ENCODE data around the gene CAB39L. TPM values are rescaled to one million over a fixed set of nuclear protein-coding genes. Genes with fewer than 3 reads are reported as not detected.

CAB39L gene
- total RNA-seq, 1 donor from 2014 or later, result 13.3 TPM

GRCh38 chr13:49441846-49442245 is 2.0 kb downstream of the CAB39L start:
- no peaks in the 10 kb centered on the region for H3K9me3 Mint-ChIP-seq
- no peak overlapping the region for H3K4me3 Mint-ChIP-seq
- DNase-seq (ENCODE audit: low spot score in 2 of 2, unreplicated experiment in 2 of 2), result no peak
- H3K4me1 Mint-ChIP-seq, result peaks cover 20% of the 10 kb centered on the region
- no peaks in the 10 kb centered on the region for H3K27me3 Mint-ChIP-seq (ENCODE audit: low read depth)
- H3K27ac Mint-ChIP-seq, result no peak overlapping the region
- TF ChIP-seq CTCF (IDR thresholded peaks at IDR 0.05; ENCODE audit: unreplicated experiment), result no peak
- no peaks in the 10 kb centered on the region for H3K36me3 Mint-ChIP-seq

- H3K4me3 Mint-ChIP-seq, result no peak overlapping the region
Measured at GRCh38 chr13:49441312-49441711, 2.6 kb downstream of the CAB39L start.

GRCh38 chr13:49439609-49440008 is 4.3 kb downstream of the CAB39L start:
- H3K36me3 Mint-ChIP-seq, result no peaks in the 10 kb centered on the region
- peaks cover 10% of the 10 kb centered on the region for H3K4me1 Mint-ChIP-seq
- no peaks in the 10 kb centered on the region for H3K9me3 Mint-ChIP-seq
- H3K27me3 Mint-ChIP-seq (ENCODE audit: low read depth), result no peaks in the 10 kb centered on the region
- no peak overlapping the region for H3K27ac Mint-ChIP-seq
- H3K4me3 Mint-ChIP-seq, result no peak overlapping the region
- no peak for DNase-seq (ENCODE audit: low spot score in 2 of 2, unreplicated experiment in 2 of 2)
- TF ChIP-seq CTCF (IDR thresholded peaks at IDR 0.05; ENCODE audit: unreplicated experiment), result no peak

More at GRCh38 chr13:49441312-49441711, 2.6 kb downstream of the CAB39L start:
- Mint-ChIP-seq H3K27me3 (ENCODE audit: low read depth) (no peaks in the 10 kb centered on the region), H3K4me1 (peaks cover 20% of the 10 kb centered on the region), H3K36me3 (no peaks in the 10 kb centered on the region), H3K27ac (no peak overlapping the region), H3K9me3 (no peaks in the 10 kb centered on the region)
- TF ChIP-seq CTCF (IDR thresholded peaks at IDR 0.05; ENCODE audit: unreplicated experiment), result no peak
- no peak for DNase-seq (ENCODE audit: low spot score in 2 of 2, unreplicated experiment in 2 of 2)

GRCh38 chr13:49437705-49438104 is 6.2 kb downstream of the CAB39L start:
- no peak overlapping the region for H3K4me3 Mint-ChIP-seq
- no peaks in the 10 kb centered on the region for H3K36me3 Mint-ChIP-seq
- no peaks in the 10 kb centered on the region for H3K9me3 Mint-ChIP-seq
- DNase-seq (ENCODE audit: low spot score in 2 of 2, unreplicated experiment in 2 of 2), result no peak
- H3K27ac Mint-ChIP-seq, result no peak overlapping the region
- H3K4me1 Mint-ChIP-seq, result no peaks in the 10 kb centered on the region
- H3K27me3 Mint-ChIP-seq (ENCODE audit: low read depth), result no peaks in the 10 kb centered on the region
- TF ChIP-seq CTCF (IDR thresholded peaks at IDR 0.05; ENCODE audit: unreplicated experiment), result no peak

- no peak for DNase-seq (ENCODE audit: low spot score in 2 of 2, unreplicated experiment in 2 of 2)
- Mint-ChIP-seq H3K4me1 (no peaks in the 10 kb centered on the region), H3K27me3 (ENCODE audit: low read depth) (no peaks in the 10 kb centered on the region), H3K4me3 (no peak overlapping the region), H3K9me3 (no peaks in the 10 kb centered on the region), H3K36me3 (peaks cover 3% of the 10 kb centered on the region), H3K27ac (no peak overlapping the region)
- no peak for TF ChIP-seq CTCF (IDR thresholded peaks at IDR 0.05; ENCODE audit: unreplicated experiment)
Measured at GRCh38 chr13:49436890-49437289, 7.0 kb downstream of the CAB39L start.

- no peaks in the 10 kb centered on the region for H3K4me1 Mint-ChIP-seq
- no peak for DNase-seq (ENCODE audit: low spot score in 2 of 2, unreplicated experiment in 2 of 2)
- TF ChIP-seq CTCF (IDR thresholded peaks at IDR 0.05; ENCODE audit: unreplicated experiment), result no peak
- H3K4me3 Mint-ChIP-seq, result no peak overlapping the region
- H3K36me3 Mint-ChIP-seq, result peaks cover 3% of the 10 kb centered on the region
- no peaks in the 10 kb centered on the region for H3K9me3 Mint-ChIP-seq
- no peaks in the 10 kb centered on the region for H3K27me3 Mint-ChIP-seq (ENCODE audit: low read depth)
- no peak overlapping the region for H3K27ac Mint-ChIP-seq
Measured at GRCh38 chr13:49435992-49436391, 7.9 kb downstream of the CAB39L start.
